A549 (cell line): ENCODE data around the gene UFC1. TPM values are rescaled to one million over a fixed set of nuclear protein-coding genes. Genes with fewer than 3 reads are reported as not detected.
A peak's percentile ranks its signal among the peaks of the same experiment; 100 is the strongest.

Experiments
- GATA3 ChIP-seq: IDR thresholded peaks from 2 replicates; pipeline ENCODE4 v1.6.1; 2012; ENCODE audit warnings: borderline replicate concordance
- HDAC2 ChIP-seq: fragments of 200-600 bp; sonication (generic); IDR thresholded peaks from 2 replicates; pipeline ENCODE4 v1.6.1; 2016
- HEYL ChIP-seq: fragments of 250-450 bp; sonication (Bioruptor Pico); IDR thresholded peaks from 2 replicates; pipeline ENCODE4 v1.8.0; 2021; ENCODE audit warnings: mild to moderate bottlenecking, moderate library complexity
- HOXA7 ChIP-seq: fragments of 250-450 bp; sonication (Bioruptor Pico); IDR thresholded peaks from 2 replicates; pipeline ENCODE4 v1.5.0; 2020; ENCODE audit warnings: mild to moderate bottlenecking, moderate library complexity
- HOXB13 ChIP-seq: fragments of 250-450 bp; sonication (Bioruptor Pico); IDR thresholded peaks from 2 replicates; pipeline ENCODE4 v1.5.0; 2020; ENCODE audit warnings: low read depth, mild to moderate bottlenecking, moderate library complexity
- HOXB5 ChIP-seq: fragments of 250-450 bp; sonication (Bioruptor Pico); IDR thresholded peaks from 2 replicates; pipeline ENCODE4 v1.5.0; 2020; ENCODE audit warnings: mild to moderate bottlenecking, moderate library complexity
- MAFK ChIP-seq: fragments of 450-650 bp; IDR thresholded peaks from 2 replicates; pipeline ENCODE4 v1.6.1; 2014; ENCODE audit not compliant: partially characterized antibody
- MYC ChIP-seq: IDR thresholded peaks from 2 replicates; pipeline ENCODE4 v1.6.1; 2012; ENCODE audit warnings: mild to moderate bottlenecking, inconsistent platforms, low read length, improper control_type of control experiment, borderline replicate concordance
- POLR2AphosphoS2 ChIP-seq: conservative IDR thresholded peaks from 2 replicates; pipeline ENCODE4 v1.6.1; 2012; ENCODE audit warnings: low read length, improper control_type of control experiment, inconsistent platforms
- RCOR1 ChIP-seq: fragments of 150-350 bp; IDR thresholded peaks from 2 replicates; pipeline ENCODE4 v1.6.1; 2014; ENCODE audit warnings: antibody characterized with exemption, low read length, low read depth
- RFX5 ChIP-seq: fragments of 450-650 bp; IDR thresholded peaks from 2 replicates; pipeline ENCODE4 v1.7.1; 2014; ENCODE audit warnings: antibody characterized with exemption, mild to moderate bottlenecking, moderate library complexity
- RNF2 ChIP-seq: fragments of 200-600 bp; sonication (generic); IDR thresholded peaks from 2 replicates; pipeline ENCODE4 v1.6.1; 2016; ENCODE audit warnings: low read depth, mild to moderate bottlenecking, antibody characterized with exemption, moderate library complexity, borderline replicate concordance
- TP53 ChIP-seq: fragments of 250-450 bp; sonication (Bioruptor Pico); IDR thresholded peaks from 2 replicates; pipeline ENCODE4 v1.5.0; 2021; ENCODE audit warnings: mild to moderate bottlenecking, moderate library complexity
- ZFP36 ChIP-seq: fragments of 450-650 bp; IDR thresholded peaks from 2 replicates; pipeline ENCODE4 v1.6.1; 2014; ENCODE audit warnings: borderline replicate concordance; ENCODE audit not compliant: partially characterized antibody
- ZNF302 ChIP-seq: fragments of 250-450 bp; sonication (Bioruptor Pico); IDR thresholded peaks from 2 replicates; pipeline ENCODE4 v1.9.0; 2021; ENCODE audit warnings: inconsistent platforms, mild to moderate bottlenecking, moderate library complexity
- ZSCAN20 ChIP-seq: fragments of 250-450 bp; sonication (Bioruptor Pico); IDR thresholded peaks from 2 replicates; pipeline ENCODE4 v1.8.0; 2022; ENCODE audit warnings: mild to moderate bottlenecking, moderate library complexity
- polyA plus RNA-seq, 4 experiments: library from polyadenylated mRNA; depleted of rRNA in 3 of 4; stranded (reverse); fragments of >200 nt; fragmentation: RNase III in 1 of 4; extraction: RNeasy Plus Mini Kit Qiagen cat#74134 plus additional on column Dnase treatment in 1 of 4; gene quantifications; 2 replicates in 3 of 4; 3 replicates in 1 of 4; pipeline ENCODE4 v1.2.3, GENCODE V29; 2011 to 2017
- TF ChIP-seq, protein P1 (sequence below): fragments of >200 bp; sonication (Bioruptor Twin); formaldehyde crosslinking; IDR thresholded peaks from 3 replicates; pipeline ENCODE4 v1.6.1; 2016
- TF ChIP-seq, protein P2 (sequence below): fragments of 150-350 bp; IDR thresholded peaks from 2 replicates; pipeline ENCODE4 v1.6.1; 2014; ENCODE audit warnings: low read depth, mild to moderate bottlenecking, low read length
- TF ChIP-seq, protein P3 (sequence below): IDR thresholded peaks from 2 replicates; pipeline ENCODE4 v1.6.1; 2012; ENCODE audit warnings: low read depth, borderline replicate concordance
- TF ChIP-seq, protein P4 (sequence below): IDR thresholded peaks from 2 replicates; pipeline ENCODE4 v1.6.1; 2012
- TF ChIP-seq, protein P5 (sequence below): fragments of 200-600 bp; sonication (generic); IDR thresholded peaks from 2 replicates; pipeline ENCODE4 v1.6.1; 2016; ENCODE audit warnings: antibody characterized with exemption, mild to moderate bottlenecking, moderate library complexity
- TF ChIP-seq, protein P6 (sequence below): fragments of 250-450 bp; sonication (Bioruptor Pico); IDR thresholded peaks from 2 replicates; pipeline ENCODE4 v1.5.0; 2020; ENCODE audit warnings: low read depth, mild to moderate bottlenecking, moderate library complexity
- TF ChIP-seq, protein P7 (sequence below): fragments of 250-450 bp; sonication (Bioruptor Pico); IDR thresholded peaks from 2 replicates; pipeline ENCODE4 v1.5.0; 2021; ENCODE audit warnings: mild to moderate bottlenecking, moderate library complexity, borderline replicate concordance

UFC1 gene
- polyA plus RNA-seq, 2 of the 4 experiments (the other 2 are of a cell fraction), result 115 to 153 TPM

DNA sequence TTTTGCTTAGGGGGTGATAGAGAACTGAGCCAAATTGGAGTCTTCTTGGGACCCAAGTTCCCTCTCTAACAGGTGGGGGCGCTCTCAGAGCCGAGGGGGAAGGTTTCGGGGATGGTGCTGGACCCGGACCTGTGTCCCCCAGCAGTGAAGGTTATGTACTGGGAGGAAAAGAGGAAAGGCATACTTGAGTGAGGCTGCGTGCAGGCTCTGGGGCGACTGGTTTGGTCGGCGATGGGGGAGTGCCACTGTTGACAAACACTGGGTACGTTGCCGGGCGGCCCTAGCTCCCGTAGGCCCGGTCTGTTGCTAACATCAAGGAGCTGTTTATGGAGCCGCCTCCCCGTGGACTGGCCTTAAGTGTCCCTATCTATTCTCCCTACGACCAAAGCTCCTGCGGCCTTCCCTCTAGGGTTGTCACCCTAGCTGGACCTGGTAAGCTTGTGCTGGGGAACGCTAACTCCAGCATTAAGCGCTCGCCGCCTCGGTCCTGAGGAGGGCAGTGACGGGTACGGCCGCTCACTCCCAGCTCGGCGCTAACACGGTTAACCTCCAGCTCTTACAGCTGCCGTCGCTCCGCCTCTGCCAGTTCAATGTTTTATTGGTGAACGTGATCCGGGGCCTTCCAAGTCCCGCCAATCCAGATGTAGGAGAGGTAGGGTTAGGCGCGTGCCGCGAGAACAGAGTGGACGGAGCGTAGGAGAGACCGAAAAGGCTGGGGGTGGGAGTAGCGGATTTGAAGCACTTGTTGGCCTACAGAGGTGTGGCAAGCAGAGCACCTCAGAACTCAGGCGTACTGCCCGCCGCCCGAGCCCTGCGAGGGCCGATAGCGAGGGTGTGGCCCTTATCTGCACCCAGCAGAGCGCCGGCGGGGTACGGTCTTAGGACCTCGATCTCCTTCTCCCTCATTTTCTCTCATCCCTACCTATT lies 12.2 kb downstream of the UFC1 start, which contains the start of gene PPOX (continued):
- TF ChIP-seq, protein P1, sequence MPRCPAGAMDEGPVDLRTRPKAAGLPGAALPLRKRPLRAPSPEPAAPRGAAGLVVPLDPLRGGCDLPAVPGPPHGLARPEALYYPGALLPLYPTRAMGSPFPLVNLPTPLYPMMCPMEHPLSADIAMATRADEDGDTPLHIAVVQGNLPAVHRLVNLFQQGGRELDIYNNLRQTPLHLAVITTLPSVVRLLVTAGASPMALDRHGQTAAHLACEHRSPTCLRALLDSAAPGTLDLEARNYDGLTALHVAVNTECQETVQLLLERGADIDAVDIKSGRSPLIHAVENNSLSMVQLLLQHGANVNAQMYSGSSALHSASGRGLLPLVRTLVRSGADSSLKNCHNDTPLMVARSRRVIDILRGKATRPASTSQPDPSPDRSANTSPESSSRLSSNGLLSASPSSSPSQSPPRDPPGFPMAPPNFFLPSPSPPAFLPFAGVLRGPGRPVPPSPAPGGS, result no peak; the same call in 2 of the 3 replicates
- 0 out of 2 replicates have a peak, but pooled peaks have one; percentile 6 for TF ChIP-seq RFX5
- no peak for TF ChIP-seq MYC
- TF ChIP-seq ZFP36, result no peak
- TF ChIP-seq, protein P2, sequence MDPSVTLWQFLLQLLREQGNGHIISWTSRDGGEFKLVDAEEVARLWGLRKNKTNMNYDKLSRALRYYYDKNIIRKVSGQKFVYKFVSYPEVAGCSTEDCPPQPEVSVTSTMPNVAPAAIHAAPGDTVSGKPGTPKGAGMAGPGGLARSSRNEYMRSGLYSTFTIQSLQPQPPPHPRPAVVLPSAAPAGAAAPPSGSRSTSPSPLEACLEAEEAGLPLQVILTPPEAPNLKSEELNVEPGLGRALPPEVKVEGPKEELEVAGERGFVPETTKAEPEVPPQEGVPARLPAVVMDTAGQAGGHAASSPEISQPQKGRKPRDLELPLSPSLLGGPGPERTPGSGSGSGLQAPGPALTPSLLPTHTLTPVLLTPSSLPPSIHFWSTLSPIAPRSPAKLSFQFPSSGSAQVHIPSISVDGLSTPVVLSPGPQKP, result no peak
- TF ChIP-seq HOXB13 (CRISPR knock-in tag), result 0 out of 2 replicates have a peak, but pooled peaks have one; percentile 42
- TF ChIP-seq MAFK, result no peak
- no peak for TF ChIP-seq TP53 (CRISPR knock-in tag)
- TF ChIP-seq, protein P3, sequence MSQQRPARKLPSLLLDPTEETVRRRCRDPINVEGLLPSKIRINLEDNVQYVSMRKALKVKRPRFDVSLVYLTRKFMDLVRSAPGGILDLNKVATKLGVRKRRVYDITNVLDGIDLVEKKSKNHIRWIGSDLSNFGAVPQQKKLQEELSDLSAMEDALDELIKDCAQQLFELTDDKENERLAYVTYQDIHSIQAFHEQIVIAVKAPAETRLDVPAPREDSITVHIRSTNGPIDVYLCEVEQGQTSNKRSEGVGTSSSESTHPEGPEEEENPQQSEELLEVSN, result peak; percentile 80; the same call in 1 of the 2 replicates
- TF ChIP-seq, protein P4, sequence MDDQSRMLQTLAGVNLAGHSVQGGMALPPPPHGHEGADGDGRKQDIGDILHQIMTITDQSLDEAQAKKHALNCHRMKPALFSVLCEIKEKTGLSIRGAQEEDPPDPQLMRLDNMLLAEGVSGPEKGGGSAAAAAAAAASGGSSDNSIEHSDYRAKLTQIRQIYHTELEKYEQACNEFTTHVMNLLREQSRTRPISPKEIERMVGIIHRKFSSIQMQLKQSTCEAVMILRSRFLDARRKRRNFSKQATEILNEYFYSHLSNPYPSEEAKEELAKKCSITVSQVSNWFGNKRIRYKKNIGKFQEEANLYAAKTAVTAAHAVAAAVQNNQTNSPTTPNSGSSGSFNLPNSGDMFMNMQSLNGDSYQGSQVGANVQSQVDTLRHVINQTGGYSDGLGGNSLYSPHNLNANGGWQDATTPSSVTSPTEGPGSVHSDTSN, result peak; percentile 69; the same call in 1 of the 2 replicates
- TF ChIP-seq RCOR1, result no peak
- TF ChIP-seq HDAC2, result no peak
- no peak for TF ChIP-seq RNF2
- no peak for TF ChIP-seq HEYL (CRISPR knock-in tag)
- no peak for TF ChIP-seq HOXB5 (CRISPR knock-in tag)
- no peak for TF ChIP-seq POLR2AphosphoS2
- TF ChIP-seq ZSCAN20, result no peak
- TF ChIP-seq, protein P5, sequence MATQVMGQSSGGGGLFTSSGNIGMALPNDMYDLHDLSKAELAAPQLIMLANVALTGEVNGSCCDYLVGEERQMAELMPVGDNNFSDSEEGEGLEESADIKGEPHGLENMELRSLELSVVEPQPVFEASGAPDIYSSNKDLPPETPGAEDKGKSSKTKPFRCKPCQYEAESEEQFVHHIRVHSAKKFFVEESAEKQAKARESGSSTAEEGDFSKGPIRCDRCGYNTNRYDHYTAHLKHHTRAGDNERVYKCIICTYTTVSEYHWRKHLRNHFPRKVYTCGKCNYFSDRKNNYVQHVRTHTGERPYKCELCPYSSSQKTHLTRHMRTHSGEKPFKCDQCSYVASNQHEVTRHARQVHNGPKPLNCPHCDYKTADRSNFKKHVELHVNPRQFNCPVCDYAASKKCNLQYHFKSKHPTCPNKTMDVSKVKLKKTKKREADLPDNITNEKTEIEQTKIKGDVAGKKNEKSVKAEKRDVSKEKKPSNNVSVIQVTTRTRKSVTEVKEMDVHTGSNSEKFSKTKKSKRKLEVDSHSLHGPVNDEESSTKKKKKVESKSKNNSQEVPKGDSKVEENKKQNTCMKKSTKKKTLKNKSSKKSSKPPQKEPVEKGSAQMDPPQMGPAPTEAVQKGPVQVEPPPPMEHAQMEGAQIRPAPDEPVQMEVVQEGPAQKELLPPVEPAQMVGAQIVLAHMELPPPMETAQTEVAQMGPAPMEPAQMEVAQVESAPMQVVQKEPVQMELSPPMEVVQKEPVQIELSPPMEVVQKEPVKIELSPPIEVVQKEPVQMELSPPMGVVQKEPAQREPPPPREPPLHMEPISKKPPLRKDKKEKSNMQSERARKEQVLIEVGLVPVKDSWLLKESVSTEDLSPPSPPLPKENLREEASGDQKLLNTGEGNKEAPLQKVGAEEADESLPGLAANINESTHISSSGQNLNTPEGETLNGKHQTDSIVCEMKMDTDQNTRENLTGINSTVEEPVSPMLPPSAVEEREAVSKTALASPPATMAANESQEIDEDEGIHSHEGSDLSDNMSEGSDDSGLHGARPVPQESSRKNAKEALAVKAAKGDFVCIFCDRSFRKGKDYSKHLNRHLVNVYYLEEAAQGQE, result peak; percentile 82
- TF ChIP-seq GATA3, result peak; percentile 21; the same call in 1 of the 2 replicates
- no peak for TF ChIP-seq HOXA7
- TF ChIP-seq, protein P6, sequence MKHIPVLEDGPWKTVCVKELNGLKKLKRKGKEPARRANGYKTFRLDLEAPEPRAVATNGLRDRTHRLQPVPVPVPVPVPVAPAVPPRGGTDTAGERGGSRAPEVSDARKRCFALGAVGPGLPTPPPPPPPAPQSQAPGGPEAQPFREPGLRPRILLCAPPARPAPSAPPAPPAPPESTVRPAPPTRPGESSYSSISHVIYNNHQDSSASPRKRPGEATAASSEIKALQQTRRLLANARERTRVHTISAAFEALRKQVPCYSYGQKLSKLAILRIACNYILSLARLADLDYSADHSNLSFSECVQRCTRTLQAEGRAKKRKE, result no peak
- no peak for TF ChIP-seq ZNF302 (CRISPR knock-in tag)
- TF ChIP-seq, protein P7, sequence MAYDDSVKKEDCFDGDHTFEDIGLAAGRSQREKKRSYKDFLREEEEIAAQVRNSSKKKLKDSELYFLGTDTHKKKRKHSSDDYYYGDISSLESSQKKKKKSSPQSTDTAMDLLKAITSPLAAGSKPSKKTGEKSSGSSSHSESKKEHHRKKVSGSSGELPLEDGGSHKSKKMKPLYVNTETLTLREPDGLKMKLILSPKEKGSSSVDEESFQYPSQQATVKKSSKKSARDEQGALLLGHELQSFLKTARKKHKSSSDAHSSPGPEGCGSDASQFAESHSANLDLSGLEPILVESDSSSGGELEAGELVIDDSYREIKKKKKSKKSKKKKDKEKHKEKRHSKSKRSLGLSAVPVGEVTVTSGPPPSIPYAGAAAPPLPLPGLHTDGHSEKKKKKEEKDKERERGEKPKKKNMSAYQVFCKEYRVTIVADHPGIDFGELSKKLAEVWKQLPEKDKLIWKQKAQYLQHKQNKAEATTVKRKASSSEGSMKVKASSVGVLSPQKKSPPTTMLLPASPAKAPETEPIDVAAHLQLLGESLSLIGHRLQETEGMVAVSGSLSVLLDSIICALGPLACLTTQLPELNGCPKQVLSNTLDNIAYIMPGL, result no peak
- TF ChIP-seq, all 56 proteins: peak for 14
